ENCODE measurements around the gene SGCA. TPM values are rescaled to one million over a fixed set of nuclear protein-coding genes. Genes with fewer than 3 reads are reported as not detected.

The SGCA gene
- polyA plus RNA-seq, 1 donor from 2014 or later: 0.43 TPM

GRCh38 chr17:50194140-50194933 lies 28.5 kb downstream of the SGCA start:
- Histone ChIP-seq H3K79me2 (replicated peaks; ENCODE audit: insufficient read depth, low read length) (no peaks in the 10 kb centered on the region), H3K27me3 (ENCODE audit: insufficient read depth, low read depth, low read length) (peaks cover 1% of the 10 kb centered on the region), H3K9ac (ENCODE audit: low read length) (no peak overlapping the region), H4K20me1 (ENCODE audit: insufficient read depth) (no peaks in the 10 kb centered on the region), H3K4me3 (ENCODE audit: low read length) (no peak overlapping the region), H3F3A (ENCODE audit: insufficient read depth, low read length, poor library complexity, severe bottlenecking) (no peaks in the 10 kb centered on the region), H3K36me3 (ENCODE audit: insufficient read depth, low read length) (no peaks in the 10 kb centered on the region), H3K9me3 (ENCODE audit: low read length) (no peaks in the 10 kb centered on the region), H3K27ac (ENCODE audit: low read length) (no peak overlapping the region), H3K9me2 (ENCODE audit: insufficient read depth, low read length) (no peaks in the 10 kb centered on the region), H3K4me2 (ENCODE audit: low read length) (no peak overlapping the region), H2AFZ (ENCODE audit: low read depth, low read length) (no peak overlapping the region)
- TF ChIP-seq EP300 (conservative IDR thresholded peaks at IDR 0.05; ENCODE audit: poor library complexity, severe bottlenecking): no peak

GRCh38 chr17:50194934-50195865 lies 29.4 kb downstream of the SGCA start:
- H3K36me3 ChIP-seq (ENCODE audit: insufficient read depth, low read length): no peaks in the 10 kb centered on the region
- no peak overlapping the region for H3K4me2 ChIP-seq (ENCODE audit: low read length)
- no peak overlapping the region for H3K27ac ChIP-seq (ENCODE audit: low read length)
- no peaks in the 10 kb centered on the region for H3K79me2 ChIP-seq (replicated peaks; ENCODE audit: insufficient read depth, low read length)
- no peak overlapping the region for H3K9ac ChIP-seq (ENCODE audit: low read length)
- no peak overlapping the region for H3K4me3 ChIP-seq (ENCODE audit: low read length)
- H3K9me2 ChIP-seq (ENCODE audit: insufficient read depth, low read length): no peaks in the 10 kb centered on the region
- H3F3A ChIP-seq (ENCODE audit: insufficient read depth, low read length, poor library complexity, severe bottlenecking): no peaks in the 10 kb centered on the region
- no peak overlapping the region for H2AFZ ChIP-seq (ENCODE audit: low read depth, low read length)
- no peak for TF ChIP-seq RAD21 (conservative IDR thresholded peaks at IDR 0.05)
- TF ChIP-seq EP300 (conservative IDR thresholded peaks at IDR 0.05; ENCODE audit: poor library complexity, severe bottlenecking): no peak
- no peak for TF ChIP-seq POLR2AphosphoS5 (IDR thresholded peaks at IDR 0.05)
- TF ChIP-seq TAF1 (IDR thresholded peaks at IDR 0.05; ENCODE audit: low read depth): no peak
- TF ChIP-seq MXI1 (conservative IDR thresholded peaks at IDR 0.05; ENCODE audit: poor library complexity, severe bottlenecking): no peak
- TF ChIP-seq CTCF (IDR thresholded peaks at IDR 0.05; ENCODE audit: poor library complexity, severe bottlenecking): no peak
- TF ChIP-seq EZH2 (IDR thresholded peaks at IDR 0.05; ENCODE audit: borderline replicate concordance, insufficient read depth, low read length, poor library complexity, severe bottlenecking): no peak
- TF ChIP-seq SMC3 (conservative IDR thresholded peaks at IDR 0.05; ENCODE audit: poor library complexity): no peak
- TF ChIP-seq REST (IDR thresholded peaks at IDR 0.05; ENCODE audit: borderline replicate concordance): no peak
- H3K27me3 ChIP-seq (ENCODE audit: insufficient read depth, low read depth, low read length): peaks cover 10% of the 10 kb centered on the region
- no peaks in the 10 kb centered on the region for H3K9me3 ChIP-seq (ENCODE audit: low read length)
- no peaks in the 10 kb centered on the region for H4K20me1 ChIP-seq (ENCODE audit: insufficient read depth)
